GM18498 (cell line): ENCODE measurements around the gene MAP3K5.
"Not testable (repeated sequence)": the region's sequence is repeated elsewhere in the genome, so short reads cannot be mapped to it uniquely, and the experiment has no call there.

Experiments
- ATAC-seq: cut with Tn5 transposase; IDR thresholded peaks from one replicate; pipeline ENCODE4 v1.9.1; 2021; ENCODE audit warnings: mild to moderate bottlenecking, moderate library complexity; ENCODE audit not compliant: unreplicated experiment

The MAP3K5 gene

DNA sequence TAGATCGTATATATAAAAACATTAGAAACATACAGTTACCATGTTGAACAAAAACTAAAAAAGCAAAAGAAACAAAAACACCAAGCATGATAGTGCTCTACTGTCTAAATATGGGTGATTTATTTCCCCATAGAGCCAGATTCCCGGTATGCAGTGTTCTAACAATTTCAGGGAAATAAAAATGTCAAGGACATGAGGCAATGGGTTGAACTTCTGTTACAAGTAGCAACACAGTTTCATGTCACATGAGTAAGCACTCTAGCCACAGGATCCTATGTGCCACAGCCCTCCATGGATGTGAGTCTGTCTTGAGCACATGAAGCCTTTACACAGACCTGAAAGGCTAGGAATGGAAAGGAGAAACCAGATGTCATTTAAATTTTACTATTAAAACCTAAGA lies 96.0 kb downstream of the MAP3K5 start:
- ATAC-seq: no peak

DNA sequence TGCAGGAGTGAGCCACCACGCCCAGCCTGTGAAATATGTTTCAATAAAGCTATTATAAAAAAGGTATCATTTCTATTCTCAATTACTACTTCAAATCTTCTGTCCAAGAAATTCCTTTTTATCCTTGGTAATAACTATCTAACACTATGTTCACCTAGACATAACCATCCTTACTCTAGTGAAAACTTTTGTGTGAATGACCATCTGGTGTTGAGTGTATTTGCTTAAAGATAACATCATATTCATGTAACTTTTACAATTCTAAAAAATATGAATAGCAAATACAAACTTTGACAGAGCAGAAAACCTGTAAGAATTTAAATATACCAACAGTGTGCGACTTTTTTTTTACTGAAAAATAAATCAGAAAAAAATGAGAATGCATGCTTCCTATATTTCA lies 96.9 kb downstream of the MAP3K5 start:
- ATAC-seq: no peak

DNA sequence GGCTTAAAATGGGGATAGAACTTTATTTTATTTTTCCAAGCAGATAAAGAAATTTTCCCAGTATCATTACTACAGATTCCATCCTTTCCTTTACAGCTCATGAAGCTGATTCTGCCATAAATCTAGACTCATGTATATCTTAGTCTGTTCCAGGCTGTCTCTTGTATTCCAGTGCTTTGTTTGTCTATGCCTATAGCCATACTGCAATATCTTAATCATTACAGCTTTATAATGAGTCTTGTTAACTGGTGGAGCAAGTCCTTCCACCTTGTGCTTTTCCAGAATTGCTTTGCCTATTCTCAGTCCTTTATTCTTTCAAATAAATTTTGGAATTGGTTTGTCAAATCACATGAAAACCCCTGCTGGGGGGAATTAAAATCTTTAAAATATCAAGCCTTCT lies 99.2 kb downstream of the MAP3K5 start:
- no peak for ATAC-seq

DNA sequence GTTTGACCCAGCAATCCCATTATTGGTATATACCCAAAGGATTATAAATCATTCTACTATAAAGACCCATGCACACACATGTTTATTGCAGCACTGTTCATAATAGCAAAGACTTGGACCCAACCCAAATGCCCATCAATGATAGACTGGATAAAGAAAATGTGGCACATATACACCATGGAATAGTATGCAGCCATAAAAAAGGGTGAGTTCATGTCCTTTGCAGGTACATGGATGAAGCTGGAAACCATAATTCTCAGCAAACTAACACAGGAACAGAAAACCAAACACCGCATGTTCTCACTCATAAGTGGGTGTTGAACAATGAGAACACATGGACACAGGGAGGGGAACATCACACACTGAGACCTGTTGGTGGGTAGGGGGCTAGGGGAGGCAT lies 104.4 kb downstream of the MAP3K5 start:
- not testable (repeated sequence) for ATAC-seq

DNA sequence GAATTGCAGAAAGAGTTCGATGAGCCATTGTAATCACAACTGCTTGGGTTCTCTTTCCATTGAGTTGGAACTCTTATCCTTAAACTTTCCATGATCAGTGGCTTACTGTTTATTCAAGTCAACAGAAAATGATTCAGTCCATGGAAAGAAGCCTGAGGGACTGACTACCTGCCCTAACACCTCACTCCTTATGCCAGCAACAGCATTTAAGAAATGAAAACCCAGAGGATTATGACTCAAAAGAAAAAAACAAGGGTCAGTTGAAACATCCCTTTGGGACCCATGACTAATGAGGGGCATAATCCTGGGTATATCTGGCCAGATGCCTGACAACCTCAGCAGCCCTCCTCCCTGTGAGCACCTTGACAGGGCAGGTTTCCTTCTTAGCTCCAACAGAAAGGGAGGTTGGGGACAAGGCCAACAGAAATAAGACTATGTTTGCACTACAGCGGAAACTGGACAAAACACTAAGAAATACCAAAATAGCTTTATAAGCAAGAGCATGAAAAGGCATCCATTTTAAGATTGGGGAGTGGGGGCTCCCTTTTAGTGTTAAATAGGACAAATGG lies 106.7 kb downstream of the MAP3K5 start:
- ATAC-seq: no peak

DNA sequence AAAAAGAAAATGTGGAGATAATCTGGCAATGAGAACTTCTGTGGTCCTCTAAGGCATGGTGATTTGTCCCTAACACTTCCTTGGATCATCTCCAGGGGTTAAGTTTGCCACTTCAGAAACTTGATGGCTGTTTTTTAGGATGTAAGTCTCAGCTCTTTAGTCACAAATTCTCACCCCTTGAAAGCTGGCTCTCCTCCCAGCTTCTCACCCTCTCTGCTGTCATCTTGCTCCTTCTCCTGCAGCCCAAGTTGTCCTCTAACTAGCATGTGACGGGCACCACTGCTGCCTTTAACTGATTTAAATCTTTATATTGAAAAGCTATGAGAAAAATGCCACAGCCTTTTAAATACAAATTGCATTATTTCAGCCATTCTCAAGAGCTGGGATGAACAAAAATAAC lies 107.8 kb downstream of the MAP3K5 start:
- ATAC-seq: no peak

DNA sequence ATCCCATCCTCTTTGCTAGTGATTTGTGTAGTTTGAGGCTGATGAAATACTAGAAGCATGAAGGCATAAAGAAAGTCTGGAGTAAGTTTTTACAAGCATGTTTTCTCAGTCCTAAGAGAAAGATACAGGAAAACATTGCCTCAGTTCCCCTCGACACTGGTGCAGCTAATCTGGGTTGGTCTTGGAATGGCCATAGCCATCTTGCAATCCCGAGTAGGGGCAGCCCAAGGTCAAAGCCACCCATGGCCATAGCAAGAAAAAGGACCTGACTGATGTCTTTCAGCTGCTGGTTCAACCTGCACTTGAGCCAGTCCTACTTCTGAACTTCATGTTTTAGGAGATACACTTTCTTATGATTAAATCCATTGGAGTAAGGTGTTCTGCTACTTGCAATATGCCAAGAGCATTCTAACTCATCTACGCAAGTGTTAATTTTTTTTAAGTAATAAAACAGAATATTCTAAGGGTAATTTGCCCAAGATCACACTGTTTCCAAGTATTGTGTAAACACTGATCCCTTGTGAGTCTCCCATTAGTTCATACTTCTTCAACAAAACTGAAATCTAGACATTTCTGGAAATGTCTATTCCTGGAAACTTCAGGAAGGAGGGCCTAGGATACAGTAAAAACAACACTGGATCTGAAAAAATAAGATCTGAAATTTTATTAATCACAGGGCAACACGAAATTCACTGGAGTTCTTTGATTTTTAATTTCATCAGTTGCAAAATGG lies 108.9 kb downstream of the MAP3K5 start:
- no peak for ATAC-seq

DNA sequence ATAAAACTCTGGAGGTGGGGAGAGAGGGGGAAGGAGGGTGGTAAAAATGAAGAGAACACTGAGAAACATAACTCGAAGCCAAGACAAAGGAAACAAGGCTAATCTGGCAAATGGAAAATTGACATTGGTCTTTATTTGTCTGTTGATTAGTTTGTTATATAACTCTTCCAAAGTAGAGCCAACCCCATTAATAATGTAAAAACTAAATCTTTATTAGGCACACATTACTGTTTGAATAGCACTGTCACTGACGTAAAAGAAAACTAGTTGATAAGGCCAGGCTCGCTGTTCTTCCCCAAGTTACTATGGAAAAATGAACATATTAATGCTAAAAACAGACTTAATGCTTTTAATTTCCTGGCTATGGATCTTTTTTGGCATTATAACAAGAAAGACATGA lies 110.0 kb downstream of the MAP3K5 start:
- no peak for ATAC-seq

DNA sequence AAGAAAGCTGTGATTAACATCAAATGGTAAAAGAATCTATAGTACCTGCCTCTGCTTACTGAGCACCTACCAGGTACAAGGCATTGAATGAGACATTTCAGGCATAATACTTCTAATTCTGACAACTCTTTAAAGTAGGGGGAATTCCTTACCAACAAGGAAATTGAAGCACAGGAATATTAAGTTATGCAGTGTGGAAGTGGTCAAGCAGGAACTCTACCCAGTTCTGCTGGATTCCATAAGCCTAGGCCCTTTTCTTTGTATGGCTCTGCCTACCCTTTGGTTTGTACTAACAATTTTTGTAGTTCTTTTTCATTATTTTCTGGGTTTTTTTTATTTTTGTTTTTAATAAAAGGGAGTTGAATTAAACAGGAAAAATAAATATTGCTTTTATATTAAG lies 114.5 kb downstream of the MAP3K5 start:
- no peak for ATAC-seq

DNA sequence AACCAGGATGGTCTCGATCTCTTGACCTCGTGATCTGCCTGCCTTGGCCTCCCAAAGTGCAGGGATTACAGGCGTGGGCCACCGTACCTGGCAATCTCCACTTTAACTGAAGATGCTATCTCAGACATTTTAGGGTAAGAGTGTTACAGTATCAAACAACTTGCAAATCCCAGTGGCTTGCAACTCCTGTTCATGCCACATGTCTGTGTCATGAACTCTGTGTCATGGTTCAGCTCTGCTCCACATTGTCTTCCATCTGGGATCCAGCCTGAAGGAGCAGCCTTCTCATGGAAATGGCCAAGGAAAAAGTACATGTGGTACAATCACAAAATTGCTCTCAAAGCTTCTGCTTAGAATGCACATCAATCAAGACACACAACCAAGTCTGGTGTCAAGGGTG lies 114.9 kb downstream of the MAP3K5 start:
- ATAC-seq: no peak

DNA sequence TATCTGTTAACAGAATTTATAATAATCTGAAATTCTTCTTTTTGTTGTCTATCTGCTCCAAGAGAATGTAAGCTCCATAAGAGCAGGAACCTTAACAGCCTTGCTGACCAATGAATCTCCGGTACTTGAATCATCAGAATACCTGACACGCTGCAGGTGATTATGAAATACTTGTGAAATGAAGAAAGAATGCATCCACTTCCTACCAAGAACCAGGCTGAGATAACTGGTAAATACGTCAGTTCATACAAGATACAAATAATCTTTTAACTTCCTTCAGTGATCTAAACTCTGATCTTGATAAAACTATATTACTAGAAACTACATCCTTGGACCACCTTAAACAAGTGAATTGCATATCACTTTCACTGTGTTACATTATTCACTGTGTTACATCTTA lies 116.2 kb downstream of the MAP3K5 start:
- no peak for ATAC-seq

DNA sequence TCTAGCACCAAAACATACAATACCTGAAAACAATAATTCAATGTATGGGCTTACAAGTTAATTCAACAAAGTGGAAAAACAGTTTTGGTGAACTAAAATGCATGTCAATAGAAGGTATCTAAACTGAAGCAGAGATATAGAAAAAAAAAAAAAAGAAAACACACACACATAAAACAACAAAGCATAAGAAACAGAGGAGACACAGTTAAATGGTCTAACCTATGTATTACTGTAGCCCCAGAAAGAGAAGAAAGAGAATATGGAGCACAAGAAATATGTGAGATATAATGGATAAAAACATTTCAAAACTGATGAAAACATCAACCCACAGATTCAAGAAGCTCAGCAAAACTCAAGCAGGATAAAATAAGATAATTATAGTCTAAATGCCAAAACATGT lies 118.7 kb downstream of the MAP3K5 start:
- no peak for ATAC-seq

DNA sequence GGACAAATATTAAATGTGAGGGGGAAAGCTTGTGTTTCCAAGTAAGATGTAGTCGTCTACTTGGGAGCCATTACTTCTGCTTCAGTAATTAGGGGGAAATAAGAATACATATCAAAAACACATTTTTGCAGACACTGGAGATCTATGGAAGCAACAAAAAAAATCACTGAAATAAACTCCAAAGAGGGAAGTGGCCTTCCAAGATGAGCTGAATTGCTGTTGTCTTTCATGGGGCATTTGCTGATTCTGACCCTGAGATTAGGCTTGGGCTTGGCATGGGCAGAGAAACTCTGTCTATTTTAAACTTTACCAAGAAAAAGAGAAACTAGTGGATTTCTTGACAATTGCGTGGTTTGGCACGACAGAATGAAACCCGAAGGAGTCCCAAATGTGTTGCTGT lies 120.1 kb downstream of the MAP3K5 start:
- no peak for ATAC-seq

DNA sequence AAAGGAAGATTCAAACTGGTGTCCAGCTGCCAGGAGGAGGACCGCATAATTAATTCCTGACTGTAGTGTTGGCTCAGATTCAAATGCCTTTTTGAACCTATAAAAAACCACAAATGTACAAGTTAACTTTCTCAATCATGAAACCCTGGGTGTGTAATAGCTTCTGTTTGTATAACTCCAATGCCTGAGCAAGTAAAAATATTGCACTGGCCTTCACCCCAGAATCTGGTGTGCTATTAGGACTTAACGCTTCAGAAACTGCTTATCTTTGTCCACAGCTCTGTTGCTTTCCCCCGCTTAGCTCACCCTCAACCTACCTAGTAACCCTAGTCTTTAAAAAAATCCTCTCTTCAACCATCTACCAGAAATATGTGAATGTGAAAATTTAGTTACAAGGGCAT lies 123.0 kb downstream of the MAP3K5 start:
- no peak for ATAC-seq

DNA sequence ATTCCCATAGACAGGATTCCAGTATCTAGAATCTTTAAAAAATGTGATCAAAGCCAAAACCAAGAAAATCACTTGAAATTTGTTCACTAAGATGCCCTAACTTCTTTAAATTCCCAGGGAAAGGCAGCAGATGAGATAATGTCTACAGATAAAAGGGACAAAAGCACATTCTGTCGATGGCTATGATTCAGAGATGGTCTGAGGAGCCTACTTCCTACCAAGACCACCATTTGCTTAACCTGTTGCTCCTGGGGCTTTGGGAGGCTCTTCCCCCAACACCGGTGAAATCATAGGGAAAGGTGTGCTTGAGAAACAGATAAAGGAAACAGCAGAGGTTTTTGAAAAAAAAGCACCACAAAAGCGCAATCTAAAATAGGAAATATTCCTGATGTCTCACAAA lies 123.7 kb downstream of the MAP3K5 start:
- no peak for ATAC-seq

DNA sequence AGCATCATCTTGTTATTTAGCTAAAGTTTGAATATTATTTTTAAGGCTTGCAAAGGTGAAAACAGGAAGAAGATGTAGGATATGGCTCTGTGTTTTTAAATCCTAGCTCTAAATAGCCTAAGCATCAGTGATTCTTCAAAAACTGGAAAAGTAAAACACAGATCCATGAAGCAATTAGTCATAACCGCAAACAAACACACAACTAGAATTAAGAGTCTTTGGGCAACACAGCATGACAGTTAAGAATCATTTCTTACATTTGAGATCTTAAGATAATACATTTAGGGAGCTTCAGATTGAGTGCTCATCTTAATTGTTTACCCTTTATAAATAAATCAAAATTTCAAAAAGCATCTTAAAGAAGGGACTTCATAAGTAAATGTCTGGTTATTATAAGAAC lies 126.2 kb downstream of the MAP3K5 start:
- ATAC-seq: no peak

DNA sequence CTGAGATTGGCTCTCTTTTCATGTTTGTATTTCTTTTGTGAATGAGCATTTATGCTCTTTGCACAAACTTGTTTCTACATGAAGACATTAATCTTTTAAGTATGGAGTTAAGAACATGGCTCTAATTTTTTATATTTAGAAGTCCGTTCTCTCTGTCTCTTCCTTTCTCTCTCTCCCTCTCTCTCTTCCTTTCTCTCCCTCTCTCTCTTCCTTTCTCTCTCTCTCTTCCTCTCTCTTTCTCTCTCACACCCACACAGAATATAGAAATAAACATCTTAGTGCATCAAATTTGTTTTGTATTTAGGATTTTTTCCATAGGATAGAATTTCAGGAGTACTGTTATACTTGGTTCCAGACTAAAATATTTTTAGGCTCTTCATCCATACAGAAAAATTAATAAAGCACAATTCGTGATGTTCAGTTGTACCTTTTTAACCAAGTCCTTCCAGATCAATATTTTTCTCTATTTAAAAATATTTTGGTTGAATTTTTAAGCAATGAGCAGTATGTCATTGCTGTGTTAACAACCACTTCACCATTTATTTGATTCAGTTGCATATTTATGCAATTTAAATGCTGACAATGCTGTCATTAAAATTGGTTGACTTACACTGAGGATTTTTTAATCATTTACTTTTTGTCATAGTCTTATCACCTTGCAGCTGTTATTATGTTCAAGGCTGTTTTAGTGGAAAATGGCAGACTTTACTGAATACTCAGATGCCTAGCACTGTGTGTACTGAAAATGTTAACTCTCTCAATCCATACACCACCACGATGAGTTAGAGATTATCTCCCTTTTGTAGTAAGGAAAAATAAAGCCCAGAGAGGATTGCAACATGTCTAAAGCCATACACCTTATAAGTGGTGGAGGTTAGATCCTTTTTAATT lies 129.7 kb downstream of the MAP3K5 start:
- no peak for ATAC-seq

DNA sequence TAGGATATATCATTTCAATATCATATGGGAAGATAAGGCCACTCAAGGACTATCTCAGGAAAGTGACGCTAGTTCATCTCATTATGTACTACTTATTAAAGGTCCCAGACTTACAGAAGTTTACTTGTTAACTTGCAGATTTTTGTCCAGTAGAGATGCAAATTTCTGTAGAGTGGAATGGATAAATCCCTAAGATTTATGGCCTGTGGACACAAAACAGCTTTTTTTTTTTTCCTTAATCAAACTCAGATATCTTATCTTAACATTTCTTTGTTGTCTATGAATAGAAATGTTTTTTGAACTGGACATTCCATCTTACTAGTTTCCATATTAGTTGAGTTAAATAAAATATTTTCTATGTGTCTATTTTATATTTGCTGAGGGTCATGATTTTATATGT lies 131.6 kb downstream of the MAP3K5 start:
- no peak for ATAC-seq

DNA sequence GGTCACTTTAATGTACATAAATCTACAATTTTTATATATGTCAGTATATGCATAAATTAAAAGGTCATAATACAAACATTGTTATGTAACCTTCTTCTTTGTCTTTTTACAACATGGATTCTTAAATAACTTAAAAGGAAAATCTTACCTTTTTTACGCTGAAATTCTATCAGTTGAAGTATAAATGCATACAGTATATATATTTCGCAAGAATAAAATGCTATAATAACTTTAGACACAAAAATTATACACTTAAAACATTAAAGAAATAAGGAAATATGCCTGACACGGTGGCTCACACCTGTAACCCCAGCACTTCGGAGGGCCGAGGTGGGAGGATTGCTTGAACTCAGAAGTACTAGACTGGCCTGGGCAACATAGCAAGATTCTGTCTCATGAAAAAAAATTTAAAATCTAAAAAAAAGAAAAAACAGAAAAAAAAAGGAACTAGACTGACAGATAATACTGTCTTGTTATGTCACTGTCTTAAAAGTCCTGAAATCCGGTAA lies 132.2 kb downstream of the MAP3K5 start:
- ATAC-seq: no peak

DNA sequence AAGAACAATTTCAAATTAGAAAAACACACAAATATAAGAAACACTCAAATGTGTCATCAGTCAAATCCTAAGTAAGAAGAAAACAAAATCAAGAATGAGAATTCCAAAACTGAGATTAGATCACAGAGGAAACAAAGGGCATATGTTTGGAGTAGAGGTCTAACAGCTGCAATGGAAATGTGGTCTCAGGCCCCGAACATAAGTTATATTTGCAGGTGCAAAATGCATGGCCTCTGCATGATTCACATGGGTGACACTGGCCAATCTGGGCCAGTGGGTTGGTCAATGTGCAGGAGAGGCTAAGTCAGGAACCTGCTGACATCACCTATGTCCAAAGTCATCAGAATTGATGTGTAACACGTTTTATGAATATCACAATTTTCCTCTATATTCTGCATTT lies 133.6 kb downstream of the MAP3K5 start:
- no peak for ATAC-seq

DNA sequence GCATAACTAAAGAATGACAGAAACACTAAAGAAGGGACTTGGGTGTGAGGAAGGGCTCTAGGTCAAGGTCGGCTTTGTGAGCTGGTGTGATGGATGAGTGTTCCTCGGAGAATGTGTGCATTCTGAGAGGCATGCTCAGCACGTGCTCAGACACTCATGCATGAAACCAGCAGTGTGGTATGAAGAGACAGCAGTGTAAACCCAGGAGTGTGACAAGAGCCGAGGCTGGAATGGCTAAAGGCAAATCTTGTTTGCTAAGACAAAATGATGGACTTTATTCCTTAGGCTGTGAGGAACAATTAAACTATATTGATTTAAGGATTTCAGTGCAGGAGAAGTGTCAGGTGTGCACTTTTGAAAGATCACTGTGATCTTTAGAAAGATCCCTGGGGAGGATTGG lies 134.6 kb downstream of the MAP3K5 start:
- ATAC-seq: no peak

DNA sequence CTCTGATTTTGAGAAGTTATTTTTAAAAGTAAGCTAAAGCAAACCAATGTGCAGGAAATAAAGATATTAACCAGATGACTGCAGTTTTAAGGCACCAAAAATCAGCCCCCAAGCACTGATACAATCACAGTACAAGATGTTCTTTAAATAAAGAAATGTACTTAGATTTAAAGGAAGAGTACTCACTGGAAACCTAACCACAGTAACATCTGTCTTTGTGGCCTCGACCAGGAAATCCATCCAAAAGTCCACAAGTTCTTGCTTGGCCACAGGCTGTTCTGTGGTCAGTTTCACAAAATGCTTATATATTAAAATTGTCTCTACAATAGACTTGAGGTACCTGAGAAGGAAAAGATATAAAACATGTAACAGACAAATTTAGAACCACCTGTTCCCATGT lies 136.2 kb downstream of the MAP3K5 start:
- no peak for ATAC-seq
